GM12874 (cell line): ENCODE results near the gene KIF18B.

Experiments
- CTCF ChIP-seq: IDR thresholded peaks from 2 replicates; pipeline ENCODE4 v1.5.1; 2011; ENCODE audit warnings: low read depth, mild to moderate bottlenecking, control low read depth, low read length, moderate library complexity; ENCODE audit not compliant: insufficient read depth

KIF18B gene

GRCh38 chr17:44901411-44901921 lies 46.1 kb downstream of the KIF18B start:
- TF ChIP-seq CTCF: no peak

GRCh38 chr17:44900894-44901293 lies 46.7 kb downstream of the KIF18B start:
- TF ChIP-seq CTCF: no peak

GRCh38 chr17:44899074-44899782 lies 48.3 kb downstream of the KIF18B start, which contains the start of gene EFTUD2:
Gene EFTUD2 (minus strand): TSS chr17:44899445. CDS start chr17:44894521, 4,924 bp downstream.
- no peak for TF ChIP-seq CTCF

GRCh38 chr17:44898768-44899073 lies 48.9 kb downstream of the KIF18B start:
- TF ChIP-seq CTCF: no peak

- TF ChIP-seq CTCF: no peak
Observed at GRCh38 chr17:44894642-44895041, 52.9 kb downstream of the KIF18B start.

GRCh38 chr17:44892250-44892649 lies 55.3 kb downstream of the KIF18B start:
- no peak for TF ChIP-seq CTCF

- no peak for TF ChIP-seq CTCF
Observed at GRCh38 chr17:44889003-44889402, 58.6 kb downstream of the KIF18B start.
